Gastroesophageal sphincter (tissue), 3 donors: ENCODE measurements around the gene PRKACG.

ENCODE experiments used
- CTCF ChIP-seq, 4 experiments: fragments of 200-600 bp in 2 of 4; fragments of 450-650 bp in 2 of 4; sonication (generic) in 1 of 4; IDR thresholded peaks; one replicate each; pipeline ENCODE4 v1.5.1; 2017 to 2019; ENCODE audit warnings: antibody characterized with exemption in 4 of 4, mild to moderate bottlenecking in 2 of 4, moderate library complexity in 2 of 4
- EP300 ChIP-seq: sonication (generic); formaldehyde crosslinking; IDR thresholded peaks from one replicate; pipeline ENCODE4 v1.6.1; 2017; ENCODE audit warnings: antibody characterized with exemption, mild to moderate bottlenecking
- POLR2A ChIP-seq, 2 donors: fragments of 450-650 bp; IDR thresholded peaks; one replicate each; pipeline ENCODE4 v1.6.1; 2017; ENCODE audit warnings: antibody characterized with exemption in 2 of 2, mild to moderate bottlenecking in 2 of 2, moderate library complexity in 1 of 2

- TF ChIP-seq CTCF (IDR thresholded peaks at IDR 0.05) (no peak), POLR2A (IDR thresholded peaks at IDR 0.05) (no peak), EP300 (no peak)
These were observed 18.1 kb downstream of the PRKACG start for GRCh38 chr9:68995776-68996175.
